Hepatocyte (in vitro differentiated cells): Measurements from ENCODE around the gene FUOM.

ENCODE experiments used
- CTCF ChIP-seq: fragments of 200-600 bp; sonication (generic); IDR thresholded peaks from 2 replicates; pipeline ENCODE4 v1.5.1; 2016; ENCODE audit warnings: antibody characterized with exemption, mild to moderate bottlenecking; ENCODE audit not compliant: poor library complexity
- EZH2 ChIP-seq: fragments of 200-600 bp; sonication (generic); IDR thresholded peaks from 2 replicates; pipeline ENCODE4 v1.6.1; 2016; ENCODE audit warnings: antibody characterized with exemption, mild to moderate bottlenecking, borderline replicate concordance

GRCh38 chr10:133353988-133354605, 3.7 kb downstream of the FUOM start:
- TF ChIP-seq CTCF (no peak), EZH2 (no peak)
